HG02571 (cell line): ENCODE data around the gene HS6ST1.

Source experiments
- ATAC-seq: cut with Tn5 transposase; IDR thresholded peaks from one replicate; pipeline ENCODE4 v1.9.1; 2021; ENCODE audit warnings: mild to moderate bottlenecking, moderate library complexity; ENCODE audit not compliant: unreplicated experiment

Gene HS6ST1, protein sequence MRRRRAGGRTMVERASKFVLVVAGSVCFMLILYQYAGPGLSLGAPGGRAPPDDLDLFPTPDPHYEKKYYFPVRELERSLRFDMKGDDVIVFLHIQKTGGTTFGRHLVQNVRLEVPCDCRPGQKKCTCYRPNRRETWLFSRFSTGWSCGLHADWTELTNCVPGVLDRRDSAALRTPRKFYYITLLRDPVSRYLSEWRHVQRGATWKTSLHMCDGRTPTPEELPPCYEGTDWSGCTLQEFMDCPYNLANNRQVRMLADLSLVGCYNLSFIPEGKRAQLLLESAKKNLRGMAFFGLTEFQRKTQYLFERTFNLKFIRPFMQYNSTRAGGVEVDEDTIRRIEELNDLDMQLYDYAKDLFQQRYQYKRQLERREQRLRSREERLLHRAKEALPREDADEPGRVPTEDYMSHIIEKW

DNA sequence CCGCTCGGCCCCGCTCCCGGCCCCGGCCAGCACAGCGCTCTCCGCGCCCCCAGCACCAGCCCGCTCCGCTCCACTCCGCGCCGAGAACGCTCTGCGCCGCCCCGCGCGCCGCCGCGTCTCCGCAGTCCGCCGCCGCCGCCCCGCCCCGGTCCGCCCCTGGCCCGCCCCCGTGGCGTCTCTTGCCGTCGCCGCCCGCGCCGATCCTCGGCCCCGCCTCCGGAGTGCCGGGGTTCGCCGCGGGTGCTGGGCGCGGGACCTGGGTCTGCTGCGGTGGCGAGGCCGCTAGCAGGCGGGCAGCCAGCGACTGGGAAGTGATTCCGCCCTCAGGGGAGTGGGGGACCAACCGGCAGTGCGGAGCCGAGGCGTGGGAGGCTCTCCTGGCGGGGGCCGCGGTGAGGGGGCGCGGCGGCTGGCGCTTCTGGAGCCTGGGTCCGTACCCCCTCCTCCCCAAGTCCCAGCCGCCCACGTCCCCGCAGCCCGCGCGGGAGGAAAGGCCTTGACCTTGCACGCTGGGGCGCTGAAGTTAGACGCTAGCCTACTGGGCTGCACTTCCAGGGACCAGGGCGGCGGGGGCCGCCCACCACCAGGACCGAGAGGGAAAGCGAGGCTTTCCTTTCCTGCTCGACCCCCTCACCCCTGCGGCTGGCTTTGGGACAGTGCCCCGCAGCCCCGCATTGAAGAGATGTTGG lies at the start of gene HS6ST1:
Gene HS6ST1 (minus strand): TSS at position 93 of the 689 bp plus-strand sequence. CDS start 305 bp downstream, outside the sequence.
- ATAC-seq, result peak; percentile 64

DNA sequence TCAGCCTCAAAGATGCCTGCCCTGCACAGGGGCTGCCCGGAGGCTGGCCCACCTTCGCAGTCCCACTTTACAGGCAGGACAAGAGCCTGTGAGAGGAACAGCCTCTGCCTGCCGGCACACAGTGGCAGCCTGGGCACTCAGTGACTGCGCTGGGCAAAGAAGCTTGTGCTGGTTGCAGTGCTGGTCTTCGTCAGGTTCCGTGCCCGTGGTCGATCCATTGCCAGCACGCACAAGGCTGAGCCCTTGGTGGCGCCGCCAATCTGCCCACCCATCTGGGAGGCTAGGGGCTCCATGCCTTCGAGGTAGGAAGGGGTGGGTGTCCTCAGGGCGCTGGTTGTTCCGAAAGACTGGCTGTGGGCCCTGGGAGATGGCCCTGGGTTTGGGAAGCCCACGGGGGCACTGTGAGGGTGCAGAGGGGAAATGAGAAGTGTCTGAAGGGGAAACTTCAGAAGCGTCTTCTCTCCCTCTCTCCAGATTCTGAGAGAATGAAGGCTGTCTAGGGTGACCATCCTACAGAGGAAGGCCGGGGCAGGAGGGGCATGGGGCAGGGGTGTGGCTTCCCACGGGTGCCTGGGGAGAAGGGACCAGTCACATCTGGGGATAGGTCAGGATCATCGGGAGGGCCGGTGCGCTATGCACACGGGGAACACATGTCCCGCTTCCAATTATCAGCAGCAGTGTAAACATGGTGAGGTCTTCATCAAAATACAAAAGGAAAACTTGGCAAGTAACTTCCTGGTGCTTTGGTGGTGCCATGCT lies 49.1 kb upstream of the HS6ST1 start:
- no peak for ATAC-seq

DNA sequence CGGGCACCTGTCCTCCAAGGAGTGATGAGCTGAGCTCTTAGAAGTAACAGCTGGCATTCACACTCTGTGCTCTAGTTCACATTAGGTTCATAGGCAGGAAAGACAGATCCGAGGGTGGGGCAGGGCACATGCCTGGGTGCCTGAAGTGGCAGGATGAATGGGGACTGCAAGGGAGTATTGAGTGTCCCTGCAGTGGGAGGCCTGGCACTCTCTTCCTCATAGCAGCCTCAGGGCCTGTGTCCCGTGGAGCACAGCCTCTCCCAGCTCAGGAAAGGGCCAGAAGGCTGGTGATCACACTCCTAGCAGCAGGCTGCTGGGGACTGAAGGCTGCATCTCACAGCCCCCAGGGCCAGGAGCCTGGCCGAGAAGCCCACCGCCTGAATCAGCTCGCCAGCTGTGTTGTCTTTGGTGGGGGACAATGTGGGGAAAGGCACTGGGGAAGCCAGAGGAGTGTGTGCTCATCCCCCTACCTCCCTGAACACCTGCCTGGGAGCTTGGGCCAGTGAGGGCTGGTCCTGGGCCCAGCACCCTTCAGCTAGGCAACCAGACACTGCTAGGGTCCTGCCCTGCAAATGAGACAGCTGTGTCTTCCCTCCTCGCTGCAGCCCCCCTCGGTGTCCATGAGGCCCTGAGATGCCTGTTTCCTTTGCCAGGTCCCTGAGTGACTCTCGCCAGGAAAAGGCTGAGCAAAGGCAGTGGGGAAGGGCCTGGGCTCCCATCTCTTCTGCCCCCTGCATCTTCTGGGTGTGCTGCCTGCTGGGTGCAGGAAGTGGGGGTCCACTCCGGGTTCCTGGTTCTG lies 48.2 kb upstream of the HS6ST1 start:
- no peak for ATAC-seq

DNA sequence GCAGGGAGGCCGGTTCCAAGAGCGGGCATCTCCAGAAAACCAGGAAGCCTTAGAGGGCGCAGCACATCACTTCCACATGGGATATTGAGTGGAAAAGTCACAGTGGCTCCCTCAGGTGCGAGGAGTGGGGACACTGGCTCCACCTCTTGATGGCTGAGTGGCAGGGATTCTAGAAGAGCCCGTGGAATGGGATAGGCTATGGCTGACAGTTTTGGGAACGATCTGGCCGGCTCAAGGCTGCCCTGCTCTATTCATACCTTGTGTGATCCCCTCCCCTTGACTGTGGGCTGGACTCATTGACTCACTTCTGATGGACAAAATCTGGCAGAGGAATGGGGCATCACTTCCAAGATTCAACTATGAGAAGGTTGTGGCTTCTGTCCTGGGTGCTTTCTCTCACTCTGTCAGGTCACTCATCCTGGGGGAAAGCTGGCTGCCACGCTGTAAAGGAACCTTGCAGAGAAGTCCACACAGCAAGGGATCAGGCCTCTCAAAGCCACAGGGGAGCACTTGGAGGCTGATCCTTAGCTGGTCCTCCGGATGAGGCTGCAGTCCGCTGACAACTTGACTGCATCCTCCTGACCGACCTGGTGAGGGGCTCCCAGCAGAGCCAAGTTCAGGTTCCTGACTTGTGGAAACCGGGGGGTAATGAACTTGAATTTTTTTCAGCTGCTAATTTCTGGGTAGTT lies 46.7 kb upstream of the HS6ST1 start:
- ATAC-seq, result no peak

DNA sequence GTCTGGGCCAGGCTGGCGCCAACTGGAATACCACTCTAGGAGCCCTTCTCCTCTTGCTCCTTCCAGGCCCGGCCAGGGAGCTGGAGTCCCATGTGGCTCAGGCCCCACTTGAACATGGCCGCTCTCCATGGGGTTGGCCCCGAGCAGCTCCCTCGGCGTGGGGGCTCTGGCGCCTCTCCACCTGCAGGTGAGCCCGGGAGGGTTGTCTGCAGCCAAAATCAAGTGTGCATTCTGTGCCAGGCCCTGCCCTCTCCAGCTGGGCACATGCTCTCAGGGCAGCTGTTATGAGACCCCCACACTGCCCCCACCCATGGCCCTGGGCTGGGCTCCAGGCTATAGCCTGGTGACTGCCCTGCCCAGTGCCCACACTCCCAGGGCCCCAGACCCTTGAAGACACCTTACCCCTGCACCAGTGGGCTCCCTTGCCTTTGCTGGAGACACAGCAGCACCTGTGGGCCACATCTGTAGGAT lies 45.8 kb upstream of the HS6ST1 start:
- ATAC-seq, result no peak

DNA sequence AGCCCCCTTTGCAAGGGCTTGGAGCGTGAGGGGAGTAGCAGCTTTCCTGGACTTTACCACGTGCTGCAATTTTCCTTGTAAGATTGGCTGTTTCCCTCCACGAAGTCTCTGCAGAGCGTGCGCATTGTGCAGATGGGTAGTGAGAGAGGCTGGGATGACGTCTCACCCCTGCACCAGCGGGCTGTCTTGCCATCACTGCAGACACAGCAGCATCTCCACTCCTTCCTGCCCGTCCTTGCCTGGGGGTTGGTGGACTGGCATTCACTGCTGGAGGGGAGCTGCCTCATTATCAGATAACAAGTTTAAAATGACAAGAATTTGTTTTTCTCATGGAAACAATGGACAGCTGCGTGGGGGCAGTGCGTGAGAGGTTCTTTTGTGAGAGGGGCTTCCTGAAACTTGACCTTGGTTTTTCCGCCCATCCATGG lies 45.3 kb upstream of the HS6ST1 start:
- no peak for ATAC-seq

DNA sequence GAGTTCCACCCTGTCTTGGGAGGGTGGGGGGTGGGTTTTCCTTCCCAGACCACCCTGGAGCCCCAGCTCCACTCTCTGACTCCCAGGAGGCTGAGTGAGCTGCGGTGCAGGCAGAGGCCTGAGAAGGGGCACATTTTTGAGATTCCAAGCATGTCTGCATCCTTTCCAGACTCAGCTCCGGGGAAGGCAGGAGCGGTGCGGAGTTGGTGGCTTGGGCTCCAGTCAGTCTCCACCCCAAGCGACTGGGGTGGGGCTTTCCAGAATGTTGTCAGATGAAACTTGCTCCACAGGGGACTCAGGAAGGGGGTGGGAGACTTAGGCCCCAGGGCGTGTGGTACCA lies 44.2 kb upstream of the HS6ST1 start:
- no peak for ATAC-seq

DNA sequence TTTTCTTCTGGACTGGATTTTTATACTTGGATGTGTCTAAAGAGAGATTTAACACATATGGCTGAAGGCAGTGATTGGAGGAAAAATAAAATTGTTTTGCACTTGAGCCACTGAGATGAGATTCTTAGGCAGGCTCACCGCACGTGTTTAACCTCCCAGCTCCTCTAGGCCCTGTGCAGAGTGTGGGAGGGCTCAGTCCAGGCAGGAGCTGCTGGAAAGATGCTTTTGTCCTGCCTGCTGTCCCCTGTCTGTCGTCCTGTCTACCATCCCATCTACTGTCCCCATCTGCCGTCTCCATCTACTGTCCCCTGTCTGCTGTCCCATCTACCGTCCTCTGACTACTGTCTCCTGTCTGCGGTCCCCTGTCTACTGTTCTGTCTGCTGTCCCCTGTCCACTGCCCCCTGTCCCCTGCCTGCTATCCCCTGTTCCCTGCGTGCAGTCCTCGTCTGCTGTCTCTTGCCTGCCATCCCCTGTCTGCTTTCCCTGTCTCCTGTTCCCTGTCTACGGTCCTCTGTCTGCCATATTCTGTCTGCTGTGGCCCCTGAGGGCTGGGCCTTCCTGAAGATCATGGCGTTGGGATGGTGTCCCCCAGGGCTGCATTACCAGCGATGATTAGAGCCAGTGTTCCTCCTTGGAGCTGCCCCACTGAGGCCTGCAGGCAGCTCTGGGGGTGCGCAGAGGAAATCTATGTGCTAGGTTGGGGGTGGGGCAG lies 43.7 kb upstream of the HS6ST1 start:
- no peak for ATAC-seq

DNA sequence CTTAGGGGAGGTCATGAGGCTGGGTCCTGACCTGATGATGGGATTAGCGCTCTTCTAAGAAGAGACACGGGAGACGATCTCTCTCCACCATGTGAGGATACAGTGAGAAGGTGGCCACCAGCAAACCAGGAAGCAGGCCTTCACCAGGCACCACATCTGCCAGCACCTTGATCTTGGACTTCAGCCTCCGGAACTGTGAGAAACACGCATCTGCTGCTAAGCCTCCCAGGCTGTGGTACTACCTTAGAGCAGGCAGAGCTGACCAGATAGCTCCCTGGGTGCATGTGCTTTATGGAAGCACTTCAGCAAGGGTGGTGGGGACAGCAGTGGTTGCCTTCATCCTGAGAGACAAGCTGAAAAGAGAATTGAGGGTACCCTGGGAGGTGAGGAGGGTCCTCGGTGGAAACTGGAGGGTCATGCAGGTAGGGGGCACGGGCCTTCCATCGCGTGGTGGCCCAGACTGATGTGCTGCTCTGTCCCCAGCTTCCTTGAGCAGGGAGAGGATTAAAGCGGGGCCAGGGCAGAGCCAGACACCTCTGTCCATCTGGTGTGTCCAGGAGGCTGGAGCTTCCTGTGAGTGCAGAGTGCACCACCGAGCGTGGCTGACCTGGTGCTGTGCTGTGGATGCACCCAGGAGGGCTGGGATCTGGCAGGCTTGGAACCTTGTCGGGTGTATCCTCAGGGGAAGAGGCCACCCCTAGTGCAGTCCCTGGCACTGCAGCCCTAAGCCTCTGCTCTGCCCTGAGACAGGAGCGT lies 42.9 kb upstream of the HS6ST1 start:
- ATAC-seq, result no peak

DNA sequence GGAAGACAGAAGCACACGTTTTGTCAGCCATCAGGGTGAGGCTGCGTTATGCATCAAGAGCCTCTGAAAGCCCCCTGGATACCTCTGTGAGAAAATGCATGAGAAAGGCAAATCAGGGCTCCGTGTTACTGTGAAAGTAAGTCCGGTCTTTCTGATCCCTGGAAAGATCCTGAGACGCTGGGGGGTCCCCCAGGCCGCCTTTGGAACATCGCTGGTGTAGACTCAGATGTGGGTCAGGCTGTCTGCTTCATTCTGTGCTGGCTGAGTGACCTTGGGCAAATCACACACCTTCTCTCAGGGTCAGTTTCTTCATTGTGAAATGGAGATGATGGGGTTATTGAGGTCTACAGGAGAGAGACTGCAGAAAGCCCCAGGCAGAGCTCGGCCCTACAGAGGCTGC lies 42.0 kb upstream of the HS6ST1 start:
- ATAC-seq, result no peak

DNA sequence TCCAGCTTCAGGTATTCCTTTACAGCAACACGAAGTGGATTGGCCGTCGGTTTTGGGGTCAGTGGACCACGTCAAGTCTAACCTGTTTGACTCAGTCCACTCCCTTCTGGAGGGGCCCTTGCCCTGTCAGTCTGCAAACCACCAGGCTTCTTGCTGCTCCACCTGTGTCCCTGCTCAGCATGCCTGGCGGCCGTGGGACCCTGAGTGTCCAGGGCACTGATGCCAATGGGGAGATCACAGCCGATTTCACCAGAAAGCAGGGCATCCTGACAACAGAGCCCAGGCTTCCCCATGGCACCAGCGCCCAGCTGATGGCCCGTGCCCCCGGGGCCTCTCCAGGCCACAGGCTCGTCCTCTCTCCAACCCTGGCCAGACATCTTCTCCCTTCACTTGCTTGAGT lies 41.2 kb upstream of the HS6ST1 start:
- ATAC-seq, result no peak

DNA sequence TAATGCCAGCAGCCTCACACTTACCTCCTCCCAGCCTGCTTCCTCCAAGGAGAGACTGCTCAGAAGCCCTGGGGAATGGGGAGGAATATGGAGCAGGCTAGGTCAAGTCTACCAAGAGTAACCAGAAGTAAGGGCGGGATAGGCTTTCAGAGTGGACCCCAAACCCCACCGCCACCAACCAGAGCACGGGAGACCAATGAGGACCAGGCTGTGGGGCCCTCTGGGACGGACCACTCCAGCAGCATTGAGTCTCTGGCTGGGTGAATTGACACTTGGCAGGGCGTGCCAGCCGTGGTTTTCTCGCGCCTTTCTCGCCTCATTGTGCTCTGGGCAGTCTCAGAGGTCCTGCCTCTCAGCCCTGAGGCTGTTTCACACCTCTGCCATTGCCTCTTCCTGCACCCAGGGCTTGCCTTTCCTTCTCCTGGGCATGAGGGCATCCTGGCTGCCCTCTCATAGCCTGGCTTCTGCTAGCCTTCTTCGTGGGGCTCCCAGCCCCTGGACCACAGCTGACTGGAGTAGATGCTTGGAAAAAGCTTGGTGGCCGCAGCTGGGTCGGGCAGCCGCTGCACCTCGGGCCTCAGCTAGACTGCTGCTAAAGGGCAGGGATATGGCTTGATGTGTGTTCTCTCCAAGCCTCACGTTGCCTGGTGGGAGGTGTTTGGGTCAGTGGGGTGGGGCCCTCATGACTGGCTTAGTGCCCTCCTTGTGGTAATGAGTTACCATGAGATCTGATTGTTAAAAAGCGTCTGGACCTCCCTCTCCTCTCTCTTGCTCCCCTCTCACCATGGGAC lies 40.5 kb upstream of the HS6ST1 start:
- ATAC-seq, result no peak

DNA sequence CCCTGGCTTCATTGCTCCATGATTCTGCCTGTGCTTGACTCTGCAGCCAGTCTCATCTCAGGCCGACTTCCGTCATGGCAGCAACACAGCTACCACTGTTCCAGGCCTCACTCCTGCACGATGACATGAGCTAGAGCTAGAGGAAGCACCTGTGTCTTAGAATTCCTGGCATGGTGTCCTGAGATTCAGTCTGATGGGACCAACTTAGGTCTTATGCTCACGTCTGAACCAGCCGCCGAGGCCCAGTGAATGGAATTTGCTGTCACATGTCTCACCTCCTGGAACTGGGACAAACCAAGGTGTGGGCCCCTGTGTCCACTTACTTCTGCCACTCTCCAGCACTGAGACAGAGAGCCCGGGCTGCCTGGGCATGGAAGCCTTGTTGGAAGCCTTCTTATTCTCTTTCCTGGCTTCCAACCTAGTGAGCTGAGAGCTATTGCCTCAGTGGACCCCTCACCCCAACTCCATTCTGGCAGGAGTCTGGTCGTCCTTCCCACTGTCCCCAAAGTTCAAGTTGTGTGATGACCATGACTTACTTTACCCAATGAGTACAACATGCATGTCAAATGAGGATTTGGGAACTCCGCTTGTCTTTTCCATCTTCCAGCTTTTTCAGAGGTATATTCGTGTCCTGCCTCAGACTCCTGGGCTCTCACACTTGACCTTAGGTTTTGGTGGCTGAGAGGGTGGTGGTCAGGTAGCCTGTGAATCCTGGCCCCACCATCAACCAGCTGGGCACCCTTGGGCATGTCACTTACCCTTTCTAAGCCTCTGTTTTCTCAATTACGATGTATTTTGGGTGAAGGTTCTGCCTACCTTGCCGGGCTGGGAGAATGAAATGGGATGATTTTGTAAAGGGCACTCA lies 39.1 kb upstream of the HS6ST1 start:
- ATAC-seq, result no peak

DNA sequence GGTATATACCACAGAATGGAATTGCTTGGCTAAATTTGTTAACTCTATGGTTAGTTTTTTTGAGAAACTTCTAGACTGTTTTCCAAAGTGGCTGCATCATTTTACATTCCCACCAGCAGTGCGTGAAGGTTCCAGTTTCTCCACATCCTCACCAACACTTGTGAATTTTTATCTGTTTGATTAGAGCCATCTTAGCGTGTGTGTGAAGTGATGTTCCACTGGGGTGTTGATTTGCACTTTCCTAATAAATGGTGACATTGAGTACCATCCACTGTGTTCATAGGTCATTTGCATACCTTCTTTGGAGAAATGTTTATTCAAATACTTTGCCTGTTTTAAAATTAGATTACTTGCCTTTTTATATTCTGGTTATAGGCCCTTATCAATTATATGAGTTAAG lies 37.5 kb upstream of the HS6ST1 start:
- no peak for ATAC-seq

DNA sequence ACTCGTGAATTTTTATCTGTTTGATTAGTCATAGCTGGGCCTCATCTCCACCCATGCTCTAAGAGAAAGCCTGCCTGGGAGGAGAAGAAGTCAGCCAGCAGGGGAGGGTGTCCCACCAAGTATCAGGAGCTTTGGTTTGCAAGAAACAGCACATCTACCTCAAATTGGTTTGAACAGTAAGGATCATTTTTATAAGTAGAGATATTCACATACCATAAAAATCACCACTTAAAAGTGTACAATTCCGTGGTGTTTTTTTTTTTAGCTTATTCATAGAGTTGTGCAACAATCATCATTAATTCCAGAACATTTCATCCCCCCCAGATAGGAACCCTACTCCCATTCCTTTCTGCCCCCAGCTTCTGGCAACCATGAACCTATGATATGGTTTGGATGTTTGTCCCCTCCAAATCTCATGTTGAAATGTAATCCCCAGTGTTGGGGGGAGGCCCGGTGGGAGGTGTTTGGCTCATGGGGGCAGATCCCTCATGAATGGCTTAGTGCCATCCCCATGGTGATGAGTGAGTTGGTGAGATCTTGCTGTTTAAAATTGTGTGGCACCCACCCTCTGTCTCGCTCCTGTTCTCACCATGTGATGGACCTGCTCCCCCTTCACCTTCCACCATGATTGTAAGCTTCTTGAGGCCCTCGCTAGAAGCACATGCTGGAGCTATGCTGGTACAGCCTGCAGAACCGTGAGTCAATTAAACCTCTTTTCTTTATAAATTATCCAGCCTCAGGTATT lies 36.2 kb upstream of the HS6ST1 start:
- no peak for ATAC-seq

DNA sequence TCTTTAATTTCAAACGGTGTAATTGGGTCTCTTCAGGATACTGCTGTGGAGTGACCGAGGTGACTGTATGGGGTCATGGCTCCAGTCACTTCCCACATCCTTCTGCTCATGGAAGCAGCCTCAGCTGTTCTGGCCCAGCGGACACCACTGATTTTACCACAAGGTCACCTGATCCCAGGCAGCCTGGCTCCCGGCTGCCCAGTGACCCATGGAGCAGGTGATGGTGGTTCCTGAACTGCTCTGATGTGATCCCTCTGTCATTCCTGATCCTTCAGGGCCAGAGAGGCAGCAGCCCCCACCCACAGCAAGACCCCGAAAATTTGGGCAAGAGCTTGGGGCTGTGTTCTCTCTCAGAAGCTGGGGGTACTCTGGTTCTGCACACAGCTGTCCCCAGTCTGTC lies 35.5 kb upstream of the HS6ST1 start:
- ATAC-seq, result no peak
